GM12873 (cell line): ENCODE results near the gene ESRRB.

Experiments
- TF ChIP-seq, protein P1 (sequence below): IDR thresholded peaks from 2 replicates; pipeline ENCODE4 v1.5.1; 2012; ENCODE audit warnings: low read depth, mild to moderate bottlenecking, moderate library complexity, low read length, control low read depth; ENCODE audit not compliant: insufficient read depth; ENCODE audit errors: missing control alignments

ESRRB gene

DNA sequence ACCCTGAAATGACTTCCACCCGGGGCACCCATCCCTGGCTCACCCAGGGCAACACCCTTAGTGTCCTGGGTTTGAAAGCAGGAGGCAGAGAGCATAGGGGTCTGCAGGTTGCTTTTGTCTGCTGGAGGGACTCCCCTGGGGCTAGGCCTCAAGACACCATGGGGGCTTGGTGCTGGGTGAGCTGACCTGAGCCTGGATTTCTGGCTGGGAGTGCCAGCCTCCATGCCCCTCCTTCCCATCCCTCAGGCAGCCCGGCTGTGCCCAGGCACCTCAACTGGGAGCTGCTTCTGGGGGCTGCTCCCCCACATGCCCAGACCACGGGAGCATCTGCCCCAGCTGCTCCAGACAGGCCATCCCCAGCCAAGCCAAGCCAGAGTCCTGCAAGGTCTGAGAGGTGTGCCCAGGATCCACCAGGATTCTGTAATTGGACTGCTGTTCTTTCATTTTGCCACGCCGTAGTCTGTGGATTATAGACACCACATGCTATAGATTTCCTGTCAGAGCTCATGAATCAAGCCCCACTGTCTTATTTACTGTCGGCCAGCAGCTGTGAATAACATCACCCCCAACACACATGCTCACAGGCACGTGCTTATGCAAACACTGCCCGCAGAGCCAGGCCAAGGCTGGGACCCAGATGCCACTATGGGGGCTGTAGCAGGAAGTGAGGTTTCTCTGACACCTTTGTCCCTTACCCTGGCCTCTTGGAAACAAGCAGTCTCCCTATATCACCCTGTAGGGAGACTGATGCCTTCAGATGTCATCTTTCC lies 29.4 kb upstream of the ESRRB start:
- TF ChIP-seq, protein P1, sequence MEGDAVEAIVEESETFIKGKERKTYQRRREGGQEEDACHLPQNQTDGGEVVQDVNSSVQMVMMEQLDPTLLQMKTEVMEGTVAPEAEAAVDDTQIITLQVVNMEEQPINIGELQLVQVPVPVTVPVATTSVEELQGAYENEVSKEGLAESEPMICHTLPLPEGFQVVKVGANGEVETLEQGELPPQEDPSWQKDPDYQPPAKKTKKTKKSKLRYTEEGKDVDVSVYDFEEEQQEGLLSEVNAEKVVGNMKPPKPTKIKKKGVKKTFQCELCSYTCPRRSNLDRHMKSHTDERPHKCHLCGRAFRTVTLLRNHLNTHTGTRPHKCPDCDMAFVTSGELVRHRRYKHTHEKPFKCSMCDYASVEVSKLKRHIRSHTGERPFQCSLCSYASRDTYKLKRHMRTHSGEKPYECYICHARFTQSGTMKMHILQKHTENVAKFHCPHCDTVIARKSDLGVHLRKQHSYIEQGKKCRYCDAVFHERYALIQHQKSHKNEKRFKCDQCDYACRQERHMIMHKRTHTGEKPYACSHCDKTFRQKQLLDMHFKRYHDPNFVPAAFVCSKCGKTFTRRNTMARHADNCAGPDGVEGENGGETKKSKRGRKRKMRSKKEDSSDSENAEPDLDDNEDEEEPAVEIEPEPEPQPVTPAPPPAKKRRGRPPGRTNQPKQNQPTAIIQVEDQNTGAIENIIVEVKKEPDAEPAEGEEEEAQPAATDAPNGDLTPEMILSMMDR: no peak

DNA sequence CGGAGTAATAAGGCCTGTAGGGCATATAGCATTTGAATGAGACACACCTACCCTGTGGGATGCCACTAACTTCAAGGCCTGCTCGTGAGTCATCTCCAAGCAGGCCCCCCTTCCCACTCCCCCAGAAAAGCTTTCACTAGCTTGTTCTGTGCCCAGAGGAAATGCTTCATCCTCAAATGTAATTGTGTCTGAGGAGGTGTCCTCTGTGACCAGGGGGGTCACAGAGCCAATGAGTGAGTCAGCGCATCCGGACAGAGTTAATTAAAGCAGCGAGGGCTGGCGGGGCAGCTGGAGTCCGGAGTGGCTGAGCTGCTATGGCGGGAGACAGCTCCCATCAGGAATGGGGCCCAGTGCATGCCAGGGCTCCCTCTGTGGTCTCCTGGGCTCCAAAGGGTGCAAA lies 27.0 kb upstream of the ESRRB start:
- TF ChIP-seq, protein P1: no peak

DNA sequence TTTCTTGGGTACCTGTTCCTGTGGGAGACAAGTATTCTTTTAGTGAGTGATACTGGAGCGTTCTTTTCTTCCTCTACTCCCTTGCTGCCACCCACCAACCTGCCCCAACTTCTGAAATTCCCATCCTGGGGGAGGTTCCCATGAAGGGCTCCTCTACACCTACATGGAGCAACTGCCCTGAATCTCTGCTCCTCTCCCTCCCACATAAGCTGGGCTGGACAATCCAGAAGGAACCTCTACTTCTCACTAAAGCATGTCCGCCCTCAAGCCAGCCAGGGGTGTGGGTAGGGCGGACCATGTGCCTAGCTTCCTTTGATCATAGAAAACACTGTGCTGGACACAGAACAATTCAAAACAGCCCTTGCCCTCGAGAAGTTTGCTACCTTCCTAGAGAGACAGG lies 25.9 kb upstream of the ESRRB start:
- TF ChIP-seq, protein P1: no peak

DNA sequence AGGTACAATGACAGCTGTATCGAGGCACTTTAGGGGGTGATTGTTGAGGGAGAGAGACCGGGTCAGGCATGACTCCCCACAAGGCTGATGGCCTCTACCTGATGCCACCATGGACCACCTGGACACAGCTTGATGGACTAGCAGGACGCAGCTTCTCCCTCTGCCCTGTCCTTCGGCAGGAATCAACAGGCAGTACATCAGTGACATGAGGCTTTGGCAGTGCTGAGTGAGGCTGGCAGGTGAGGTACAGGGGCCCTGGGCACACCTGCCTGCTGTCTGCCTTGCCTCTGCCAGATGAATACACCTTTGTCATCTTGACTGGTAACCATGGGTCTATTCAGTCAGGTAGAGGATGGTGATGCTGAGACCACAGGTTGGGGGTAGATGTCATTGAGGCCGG lies 25.3 kb upstream of the ESRRB start:
- TF ChIP-seq, protein P1: no peak

DNA sequence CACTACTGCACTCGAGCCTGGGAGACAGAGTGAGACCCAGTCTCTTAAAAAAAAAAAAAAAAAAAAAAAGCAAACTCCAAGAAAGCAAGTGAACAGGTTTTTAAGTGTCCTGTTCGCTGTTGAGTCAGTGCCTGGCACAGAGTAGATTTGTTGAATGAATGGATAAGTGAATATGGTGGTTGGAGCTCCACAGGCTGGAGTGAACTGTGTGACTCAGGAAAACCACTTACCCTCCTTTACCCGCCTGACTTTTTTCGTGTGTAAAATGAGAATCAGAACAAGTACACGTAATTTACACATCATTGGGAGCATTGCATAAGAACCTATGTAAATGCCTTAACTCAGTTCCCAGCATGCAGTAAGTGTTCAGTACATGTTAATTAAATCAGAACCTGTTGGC lies 24.0 kb upstream of the ESRRB start:
- TF ChIP-seq, protein P1: no peak

DNA sequence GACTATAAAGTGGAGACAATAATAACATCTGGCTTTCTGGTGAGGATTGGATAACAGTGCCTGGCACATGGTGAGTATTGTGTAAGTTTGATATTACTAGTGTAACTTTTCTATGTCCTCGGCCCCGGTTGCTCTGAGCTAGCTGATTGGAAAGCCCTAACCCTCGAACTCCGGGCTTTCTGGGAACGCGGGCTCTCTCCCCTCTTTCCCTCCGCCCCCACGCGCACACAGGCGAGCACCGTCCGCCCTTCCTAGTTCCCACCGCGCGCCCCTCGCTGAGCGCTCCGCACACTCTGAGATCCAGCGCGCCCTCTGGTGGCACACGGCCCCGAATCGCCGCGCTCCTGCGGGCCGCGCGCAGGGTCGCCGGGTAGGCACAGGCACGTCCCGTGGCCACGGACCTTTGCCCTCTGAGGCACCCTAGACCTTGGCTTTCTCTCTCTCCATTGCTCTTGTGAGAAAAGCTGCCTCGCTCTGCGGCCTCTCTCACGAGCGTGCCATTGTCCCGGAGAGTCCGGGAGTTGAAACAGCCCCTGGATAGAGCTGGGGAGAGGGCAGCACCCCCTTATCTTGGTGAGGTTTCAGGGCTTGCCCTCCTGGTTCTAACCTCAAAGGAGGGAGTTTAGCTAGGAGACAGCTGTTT lies 23.2 kb upstream of the ESRRB start:
- TF ChIP-seq, protein P1: peak; percentile 81

DNA sequence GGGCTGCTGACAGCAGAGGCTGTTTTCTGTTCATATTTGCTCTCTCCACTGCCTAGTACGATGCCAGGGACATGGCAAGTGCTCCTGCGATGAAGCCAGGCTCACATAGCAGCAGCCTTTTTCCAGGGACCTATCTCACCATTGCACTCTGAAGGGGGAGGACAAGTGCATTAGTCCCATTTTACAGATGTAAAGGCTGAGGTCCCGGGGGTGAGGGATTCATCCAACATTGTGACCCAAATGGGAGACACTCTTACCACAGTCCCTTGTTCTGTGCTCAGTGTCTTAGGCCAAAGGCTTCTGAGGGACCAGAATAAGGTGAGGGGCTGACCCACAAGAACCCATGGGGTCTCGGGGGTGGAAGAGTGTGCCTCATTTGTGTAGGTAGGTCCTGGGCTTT lies 21.6 kb upstream of the ESRRB start:
- TF ChIP-seq, protein P1: no peak
